DND-41 (cell line): ENCODE data around the gene THBS1.

Experiments used
- ATAC-seq: fragments of 200-7000 bp; cut with Tn5 transposase; 3 replicates; pipeline ENCODE4 v1.9.1; 2021; ENCODE audit warnings: low read depth; ENCODE audit not compliant: insufficient read depth
- DNase-seq: peaks from one replicate; pipeline ENCODE4 v3.0.0-alpha.2; 2020
- H2AFZ ChIP-seq: 2 replicates; pipeline ENCODE4 v1.6.0; 2012; ENCODE audit warnings: low read depth, low read length
- H3K27ac ChIP-seq: 2 replicates; pipeline ENCODE4 v1.5.1; 2012; ENCODE audit warnings: low read length, inconsistent platforms
- H3K27me3 ChIP-seq: fragments of 200-600 bp; sonication (generic); 2 replicates; pipeline ENCODE4 v1.6.0; 2012; ENCODE audit warnings: low read length, mild to moderate bottlenecking, inconsistent platforms; ENCODE audit not compliant: insufficient read depth, poor library complexity
- H3K36me3 ChIP-seq: 2 replicates; pipeline ENCODE4 v1.5.1; 2012; ENCODE audit warnings: low read length, inconsistent platforms; ENCODE audit not compliant: insufficient read depth
- H3K4me1 ChIP-seq: 2 replicates; pipeline ENCODE4 v1.5.1; 2012; ENCODE audit warnings: mild to moderate bottlenecking, low read length; ENCODE audit not compliant: insufficient read depth
- H3K4me2 ChIP-seq: 2 replicates; pipeline ENCODE4 v1.6.0; 2012; ENCODE audit warnings: mild to moderate bottlenecking, moderate library complexity, low read length, inconsistent platforms; ENCODE audit not compliant: insufficient read depth
- H3K4me3 ChIP-seq, 2 experiments: fragments of 200-600 bp in 1 of 2; shearing (Covaris generic) in 1 of 2; 2 replicates each; pipeline ENCODE4 v1.5.1; 2012 to 2016; ENCODE audit warnings: inconsistent platforms in 2 of 2, low read length in 2 of 2, mild to moderate bottlenecking in 2 of 2, low read depth in 1 of 2, moderate library complexity in 1 of 2
- H3K79me2 ChIP-seq: 2 replicates; pipeline ENCODE4 v1.6.0; 2012; ENCODE audit warnings: low read length, inconsistent platforms; ENCODE audit not compliant: insufficient read depth
- H3K9ac ChIP-seq: 2 replicates; pipeline ENCODE4 v1.6.0; 2012; ENCODE audit warnings: low read depth, mild to moderate bottlenecking, inconsistent platforms, low read length, moderate library complexity
- H3K9me3 ChIP-seq: 2 replicates; pipeline ENCODE4 v1.5.1; 2012; ENCODE audit warnings: low read length, moderate library complexity, mild to moderate bottlenecking, inconsistent platforms; ENCODE audit not compliant: insufficient read depth, severe bottlenecking
- H4K20me1 ChIP-seq: 2 replicates; pipeline ENCODE4 v1.6.0; 2012; ENCODE audit warnings: low read length; ENCODE audit not compliant: insufficient read depth
- EZH2 ChIP-seq: IDR thresholded peaks from 3 replicates; pipeline ENCODE4 v1.6.1; 2012; ENCODE audit warnings: borderline replicate concordance, low read depth, mild to moderate bottlenecking, moderate library complexity, low read length, inconsistent platforms; ENCODE audit not compliant: severe bottlenecking
- TF ChIP-seq, protein P1 (sequence below): IDR thresholded peaks from 2 replicates; pipeline ENCODE4 v1.5.1; 2012; ENCODE audit warnings: borderline replicate concordance, low read length, moderate library complexity, mild to moderate bottlenecking; ENCODE audit not compliant: poor library complexity, severe bottlenecking; ENCODE audit errors: extremely low read depth

The THBS1 gene

DNA sequence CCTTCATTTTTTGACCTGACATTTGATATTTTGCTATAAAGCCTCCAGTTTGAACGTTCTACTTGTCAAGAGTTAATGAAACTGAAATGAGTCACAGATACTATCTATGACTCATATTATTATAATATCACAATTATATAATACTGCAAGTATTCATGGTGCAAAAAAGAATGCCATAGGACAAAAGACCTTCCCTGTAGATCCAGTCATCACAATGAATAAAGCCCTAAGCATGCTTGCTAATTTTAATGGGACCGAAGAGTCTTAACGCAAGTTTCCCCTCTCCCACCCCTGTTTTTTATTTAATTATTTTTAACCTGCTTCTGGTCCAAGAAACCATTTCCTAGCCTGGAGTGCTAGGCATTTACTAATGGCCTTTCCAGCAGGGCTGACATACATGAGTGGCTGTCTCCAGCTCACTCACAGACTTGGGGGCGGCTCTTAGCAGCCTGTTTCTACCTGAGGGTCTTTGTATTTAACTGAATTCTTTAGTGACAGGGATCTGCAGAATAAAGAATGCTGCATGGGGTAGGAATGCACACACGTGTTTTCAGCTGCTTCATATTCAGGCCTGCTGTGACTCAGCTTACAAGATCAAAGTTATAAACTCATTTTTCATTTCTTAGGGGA lies 61.2 kb downstream of the THBS1 start:
- H3K4me1 ChIP-seq, result no peaks in the 10 kb centered on the region
- H3K36me3 ChIP-seq, result no peaks in the 10 kb centered on the region

DNA sequence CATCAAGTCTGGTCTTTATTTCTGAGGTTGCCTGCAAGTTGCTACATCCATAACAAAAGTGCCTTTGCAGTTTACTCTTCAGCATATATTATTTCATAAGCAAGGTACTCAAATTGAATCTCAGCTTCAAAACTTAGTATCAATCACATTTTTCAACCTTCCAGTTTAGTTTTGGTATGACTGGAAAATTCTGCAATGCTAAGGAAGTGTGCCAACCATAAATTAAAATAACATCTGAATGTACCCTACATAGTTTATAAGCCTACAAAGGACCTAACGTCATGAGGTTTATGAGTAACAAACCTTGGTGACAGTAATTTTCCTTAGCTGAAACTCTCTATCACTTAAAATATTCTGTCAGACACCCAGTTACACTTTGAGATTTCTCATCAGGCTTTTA lies 62.8 kb downstream of the THBS1 start:
- H3K9me3 ChIP-seq, result no peaks in the 10 kb centered on the region
- no peak overlapping the region for H2AFZ ChIP-seq
- H3K27me3 ChIP-seq, result peaks cover 2% of the 10 kb centered on the region
- no peak for TF ChIP-seq EZH2
- TF ChIP-seq, protein P1, sequence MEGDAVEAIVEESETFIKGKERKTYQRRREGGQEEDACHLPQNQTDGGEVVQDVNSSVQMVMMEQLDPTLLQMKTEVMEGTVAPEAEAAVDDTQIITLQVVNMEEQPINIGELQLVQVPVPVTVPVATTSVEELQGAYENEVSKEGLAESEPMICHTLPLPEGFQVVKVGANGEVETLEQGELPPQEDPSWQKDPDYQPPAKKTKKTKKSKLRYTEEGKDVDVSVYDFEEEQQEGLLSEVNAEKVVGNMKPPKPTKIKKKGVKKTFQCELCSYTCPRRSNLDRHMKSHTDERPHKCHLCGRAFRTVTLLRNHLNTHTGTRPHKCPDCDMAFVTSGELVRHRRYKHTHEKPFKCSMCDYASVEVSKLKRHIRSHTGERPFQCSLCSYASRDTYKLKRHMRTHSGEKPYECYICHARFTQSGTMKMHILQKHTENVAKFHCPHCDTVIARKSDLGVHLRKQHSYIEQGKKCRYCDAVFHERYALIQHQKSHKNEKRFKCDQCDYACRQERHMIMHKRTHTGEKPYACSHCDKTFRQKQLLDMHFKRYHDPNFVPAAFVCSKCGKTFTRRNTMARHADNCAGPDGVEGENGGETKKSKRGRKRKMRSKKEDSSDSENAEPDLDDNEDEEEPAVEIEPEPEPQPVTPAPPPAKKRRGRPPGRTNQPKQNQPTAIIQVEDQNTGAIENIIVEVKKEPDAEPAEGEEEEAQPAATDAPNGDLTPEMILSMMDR, result no peak
- ATAC-seq, result no peak
- no peaks in the 10 kb centered on the region for H3K79me2 ChIP-seq
- no peaks in the 10 kb centered on the region for H3K36me3 ChIP-seq
- H3K4me3 ChIP-seq, result no peak overlapping the region
- DNase-seq, result no peak
- H3K4me2 ChIP-seq, result no peak overlapping the region
- H4K20me1 ChIP-seq, result no peaks in the 10 kb centered on the region
- no peak overlapping the region for H3K9ac ChIP-seq
- no peak overlapping the region for H3K27ac ChIP-seq
- H3K4me1 ChIP-seq, result no peaks in the 10 kb centered on the region

More for the DNA sequence above, 61.2 kb downstream of the THBS1 start:
- Histone ChIP-seq H3K4me3 (no peak overlapping the region), H3K9ac (no peak overlapping the region), H3K79me2 (no peaks in the 10 kb centered on the region), H3K9me3 (no peaks in the 10 kb centered on the region), H3K4me2 (no peak overlapping the region), H3K27ac (no peak overlapping the region), H3K27me3 (peaks cover 14% of the 10 kb centered on the region), H4K20me1 (no peaks in the 10 kb centered on the region), H2AFZ (no peak overlapping the region)
- no peak for ATAC-seq
- no peak for DNase-seq
- TF ChIP-seq, protein P1, result no peak
- TF ChIP-seq EZH2, result no peak

DNA sequence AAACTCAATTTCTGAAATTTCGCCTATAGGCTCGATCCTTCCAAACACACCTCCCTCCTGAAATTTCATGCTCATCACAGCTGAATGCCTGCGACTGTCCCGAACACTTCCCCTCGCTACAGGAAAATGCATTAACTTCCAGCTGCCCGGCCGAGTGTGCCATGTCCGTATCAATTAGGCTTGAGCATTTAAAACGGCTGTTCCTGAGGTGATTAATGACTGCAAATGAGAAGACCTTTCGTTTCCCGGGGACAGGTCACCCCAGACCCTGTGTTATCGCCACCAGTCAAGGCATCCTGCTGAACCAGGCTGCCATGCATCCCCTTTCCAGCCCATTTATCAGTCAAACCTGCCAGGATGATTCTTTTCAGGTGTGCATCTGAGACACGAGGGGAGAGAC lies 63.3 kb downstream of the THBS1 start:
- H4K20me1 ChIP-seq, result no peaks in the 10 kb centered on the region
- H3K79me2 ChIP-seq, result no peaks in the 10 kb centered on the region
- H3K4me1 ChIP-seq, result no peaks in the 10 kb centered on the region
- ATAC-seq (no peak), DNase-seq (no peak)
- H3K27ac ChIP-seq, result no peak overlapping the region
- H3K27me3 ChIP-seq, result peaks cover 2% of the 10 kb centered on the region
- no peaks in the 10 kb centered on the region for H3K36me3 ChIP-seq
- TF ChIP-seq, protein P1, result no peak
- no peak for TF ChIP-seq EZH2
- no peak overlapping the region for H2AFZ ChIP-seq
- H3K4me2 ChIP-seq, result no peak overlapping the region
- no peaks in the 10 kb centered on the region for H3K9me3 ChIP-seq
- no peak overlapping the region for H3K9ac ChIP-seq
- H3K4me3 ChIP-seq, result no peak overlapping the region
